ENCODE measurements around the gene CCNT2.
"Not testable (repeated sequence)": the region's sequence is repeated elsewhere in the genome, so short reads cannot be mapped to it uniquely, and the experiment has no call there.

CCNT2 gene

GRCh38 chr2:134906726-134907125 lies 11.9 kb upstream of the CCNT2 start:
- no peak for DNase-seq (ENCODE audit: low read depth)
- TF ChIP-seq CTCF (IDR thresholded peaks at IDR 0.05; ENCODE audit: low read length, missing control alignments) = no peak
- H3K4me3 ChIP-seq (replicated peaks; ENCODE audit: low read depth, low read length) = no peak overlapping the region

DNA sequence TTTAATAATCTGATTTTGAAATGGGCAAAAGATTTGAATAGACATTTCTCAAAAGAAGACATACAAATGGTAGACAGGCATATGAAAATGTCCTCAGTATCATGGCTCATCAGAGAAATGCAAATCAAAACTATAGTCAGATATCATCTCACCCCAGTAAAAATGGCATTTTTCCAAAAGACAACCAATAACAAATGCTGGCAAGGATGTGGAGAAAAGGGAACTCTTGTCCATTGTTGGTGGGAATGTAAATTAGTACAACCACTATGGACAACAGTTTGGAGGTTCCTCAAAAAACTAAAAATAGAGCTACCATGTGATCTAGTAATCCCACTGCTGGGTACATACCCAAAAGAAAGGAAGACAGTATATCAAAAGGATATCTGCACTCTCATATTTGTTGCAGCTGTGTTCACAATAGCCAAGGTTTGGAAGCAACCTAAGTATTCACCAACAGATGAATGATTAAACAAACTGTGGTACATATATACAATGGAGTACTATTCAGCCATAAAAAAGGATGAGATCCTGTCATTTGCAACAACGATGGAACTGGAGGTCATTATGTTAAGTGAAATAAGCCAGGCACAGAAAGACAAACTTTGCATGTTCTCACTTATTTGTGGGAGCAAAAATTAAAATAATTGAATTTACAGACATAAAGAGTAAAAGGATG lies 11.0 kb upstream of the CCNT2 start:
- not testable (repeated sequence) for H3K4me3 ChIP-seq (replicated peaks; ENCODE audit: low read depth, low read length); DNase-seq (ENCODE audit: low read depth)

DNA sequence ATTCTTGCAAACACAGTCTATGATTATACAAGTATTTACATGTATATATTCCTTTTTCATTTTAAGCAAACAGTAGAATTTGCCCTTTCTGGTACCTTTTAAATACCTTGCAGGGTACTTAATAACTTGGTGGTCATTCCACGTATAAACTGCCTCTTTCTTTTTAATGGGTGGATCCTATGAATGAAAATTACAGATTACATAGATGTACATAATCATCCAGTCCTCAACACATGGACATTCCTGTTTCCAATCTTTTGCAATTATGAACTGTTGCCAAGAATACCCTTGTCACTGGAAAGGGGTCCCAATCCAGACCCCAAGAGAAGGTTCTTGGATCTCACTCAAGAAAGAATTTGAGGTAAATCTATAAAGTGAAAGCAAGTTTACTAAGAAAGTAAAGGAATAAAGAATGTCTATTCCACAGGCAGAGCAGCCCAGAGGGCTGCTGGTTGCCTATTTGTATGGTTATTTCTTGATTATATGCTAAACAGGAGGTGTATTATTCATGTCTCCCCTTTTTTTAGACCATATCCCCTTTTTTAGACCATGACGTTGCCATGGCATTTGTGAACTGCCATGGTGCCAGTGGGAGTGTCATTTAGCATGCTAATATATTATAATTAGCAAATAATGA lies 7.7 kb upstream of the CCNT2 start:
- H3K4me3 ChIP-seq (replicated peaks; ENCODE audit: low read depth, low read length) = no peak overlapping the region
- no peak for TF ChIP-seq CTCF (IDR thresholded peaks at IDR 0.05; ENCODE audit: low read length, missing control alignments)
- no peak for DNase-seq (ENCODE audit: low read depth)

DNA sequence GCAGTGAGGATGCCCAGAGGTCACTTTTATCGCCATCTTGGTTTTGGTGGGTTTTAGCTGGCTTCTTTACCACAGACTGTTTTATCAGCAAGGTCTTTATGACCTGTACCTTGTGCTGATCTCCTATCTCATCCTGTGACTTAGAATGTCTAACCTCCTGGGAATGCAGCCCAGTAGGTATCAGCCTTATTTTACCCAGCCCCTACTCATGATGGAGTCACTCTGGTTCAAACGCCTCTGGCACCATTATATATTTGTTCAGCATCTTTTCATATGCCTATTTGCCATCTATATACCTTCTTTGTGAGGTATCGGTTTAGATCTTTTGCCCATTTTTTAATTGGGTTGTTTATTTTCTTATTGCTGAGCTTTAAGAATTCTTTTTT lies 7.2 kb upstream of the CCNT2 start:
- TF ChIP-seq CTCF (IDR thresholded peaks at IDR 0.05; ENCODE audit: low read length, missing control alignments) = no peak
- DNase-seq (ENCODE audit: low read depth) = no peak
- no peak overlapping the region for H3K4me3 ChIP-seq (replicated peaks; ENCODE audit: low read depth, low read length)

- H3K4me3 ChIP-seq (replicated peaks; ENCODE audit: low read depth, low read length) = no peak overlapping the region
- peak; percentile 45 for DNase-seq (ENCODE audit: low read depth)
- no peak for TF ChIP-seq CTCF (IDR thresholded peaks at IDR 0.05; ENCODE audit: low read length, missing control alignments)
Measured at GRCh38 chr2:134912361-134912760, 6.3 kb upstream of the CCNT2 start.

DNA sequence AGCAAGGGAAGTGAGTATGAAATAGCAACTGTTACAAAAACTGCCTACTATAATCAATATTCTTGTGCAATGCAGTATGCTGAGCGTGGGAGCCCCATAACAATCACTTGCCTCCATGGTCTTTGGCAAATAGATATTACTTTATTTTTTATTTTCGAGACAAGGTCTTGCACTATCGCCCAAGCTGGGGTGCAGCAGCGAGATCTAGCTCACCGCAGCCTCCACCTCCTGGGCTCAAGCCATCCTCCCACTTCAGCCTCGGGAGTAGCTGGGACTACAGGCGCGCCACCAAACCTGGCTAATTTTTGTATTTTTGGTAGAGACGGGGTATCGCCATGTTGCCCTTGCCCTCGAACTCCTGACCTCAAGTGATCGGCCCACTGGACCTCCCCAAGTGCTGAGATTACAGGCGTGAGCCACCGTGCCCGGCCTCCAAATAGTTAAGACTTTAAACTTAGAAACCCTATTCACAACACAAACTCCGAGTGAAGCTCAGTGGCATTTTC lies 1.2 kb upstream of the CCNT2 start:
- no peak for TF ChIP-seq CTCF (IDR thresholded peaks at IDR 0.05; ENCODE audit: low read length, missing control alignments)
- no peak for DNase-seq (ENCODE audit: low read depth)
- H3K4me3 ChIP-seq (replicated peaks; ENCODE audit: low read depth, low read length) = peak overlapping the region; percentile 69

- peak; percentile 23 for TF ChIP-seq CTCF (IDR thresholded peaks at IDR 0.05; ENCODE audit: low read length, missing control alignments)
- peak overlapping the region; percentile 69 for H3K4me3 ChIP-seq (replicated peaks; ENCODE audit: low read depth, low read length)
- no peak for DNase-seq (ENCODE audit: low read depth)
Measured at GRCh38 chr2:134917888-134918525, 615 bp upstream of the CCNT2 start.
